SK-N-SH (cell line): ENCODE measurements around the gene RPAP3. TPM values are rescaled to one million over a fixed set of nuclear protein-coding genes. Genes with fewer than 3 reads are reported as not detected.

Experiments
- CTCF ChIA-PET: fragments of 300-600, 350-600 bp; formaldehyde crosslinking; extraction: SDS; loops from one replicate; lab custom pipeline; 2021; lab: Yijun Ruan, JAX
- POLR2A ChIA-PET: fragments of 350-600 bp; sonication (Branson Sonifier 250); formaldehyde crosslinking; extraction: SDS; loops from one replicate; lab custom pipeline; 2020; ENCODE audit warnings: antibody characterized with exemption, inconsistent platforms; lab: Yijun Ruan, JAX
- DNase-seq: peaks from one replicate; pipeline ENCODE4 v3.0.0; 2012
- H2AFZ ChIP-seq: fragments of 200-600 bp; sonication (generic); 2 replicates; pipeline ENCODE4 v1.8.1; 2016; ENCODE audit warnings: antibody characterized with exemption, mild to moderate bottlenecking, low read depth
- H3F3A ChIP-seq: fragments of 200-600 bp; sonication (generic); replicated peaks from 2 replicates; pipeline ENCODE3; 2016; ENCODE audit warnings: antibody characterized with exemption, mild to moderate bottlenecking; ENCODE audit not compliant: insufficient read depth
- H3K27ac ChIP-seq, 2 experiments: fragments of 200-500 bp in 1 of 2; fragments of 200-600 bp in 1 of 2; sonication (Bioruptor generic) in 1 of 2; sonication (generic), shearing (Covaris generic) in 1 of 2; 2 replicates each; pipeline versions ENCODE4 v1.5.1 to v1.6.1; 2014 to 2016; ENCODE audit warnings: low read depth in 2 of 2, inconsistent platforms in 1 of 2, low read length in 1 of 2, mild to moderate bottlenecking in 1 of 2, mixed read lengths in 1 of 2
- H3K27me3 ChIP-seq: fragments of 200-600 bp; sonication (generic), shearing (Covaris generic); 2 replicates; pipeline ENCODE4 v1.6.1; 2016; ENCODE audit warnings: mixed run types; ENCODE audit not compliant: insufficient read depth
- H3K36me3 ChIP-seq, 2 experiments: fragments of 200-500 bp in 1 of 2; fragments of 200-600 bp in 1 of 2; sonication (Bioruptor generic) in 1 of 2; sonication (generic) in 1 of 2; replicated peaks in 1 of 2; 2 replicates each; pipeline versions ENCODE3 to v1.5.1; 2014 to 2016; ENCODE audit warnings: low read length in 1 of 2, mild to moderate bottlenecking in 1 of 2; ENCODE audit not compliant: insufficient read depth in 2 of 2, control insufficient read depth in 1 of 2
- H3K4me1 ChIP-seq, 2 experiments: fragments of 200-500 bp in 1 of 2; fragments of 200-600 bp in 1 of 2; sonication (Bioruptor generic) in 1 of 2; sonication (generic), shearing (Covaris generic) in 1 of 2; 2 replicates each; pipeline versions ENCODE4 v1.5.1 to v1.6.1; 2014 to 2016; ENCODE audit warnings: low read depth in 1 of 2, low read length in 1 of 2, mixed run types in 1 of 2; ENCODE audit not compliant: insufficient read depth in 2 of 2, control insufficient read depth in 1 of 2
- H3K4me2 ChIP-seq: fragments of 200-600 bp; sonication (generic), shearing (Covaris generic); 2 replicates; pipeline ENCODE4 v1.6.1; 2017; ENCODE audit warnings: mixed run types
- H3K4me3 ChIP-seq, 2 experiments: fragments of 200-500 bp in 1 of 2; fragments of 200-600 bp in 1 of 2; sonication (Bioruptor generic) in 1 of 2; sonication (generic), shearing (Covaris generic) in 1 of 2; 2 replicates each; pipeline versions ENCODE4 v1.5.1 to v1.8.1; 2014 to 2016; ENCODE audit warnings: low read depth in 2 of 2, inconsistent platforms in 1 of 2, low read length in 1 of 2, mild to moderate bottlenecking in 1 of 2, mixed read lengths in 1 of 2, moderate library complexity in 1 of 2
- H3K79me2 ChIP-seq: fragments of 200-600 bp; sonication (generic); 2 replicates; pipeline ENCODE4 v1.8.1; 2017; ENCODE audit warnings: mild to moderate bottlenecking; ENCODE audit not compliant: insufficient read depth
- H3K9ac ChIP-seq: fragments of 200-600 bp; sonication (generic); 2 replicates; pipeline ENCODE4 v1.6.1; 2017; ENCODE audit warnings: mixed run types
- H3K9me2 ChIP-seq: fragments of 200-600 bp; sonication (generic); 2 replicates; pipeline ENCODE4 v1.6.1; 2017; ENCODE audit warnings: mixed run types
- H3K9me3 ChIP-seq: fragments of 200-600 bp; sonication (generic); 2 replicates; pipeline ENCODE4 v1.6.1; 2017; ENCODE audit warnings: mixed run types, mild to moderate bottlenecking, moderate library complexity
- H4K20me1 ChIP-seq: fragments of 200-600 bp; sonication (generic); 2 replicates; pipeline ENCODE4 v1.6.1; 2017; ENCODE audit warnings: mild to moderate bottlenecking, mixed run types; ENCODE audit not compliant: insufficient read depth
- CHD2 ChIP-seq: fragments of 150-350 bp; IDR thresholded peaks from 2 replicates; pipeline ENCODE4 v1.6.1; 2018; ENCODE audit warnings: low read length; ENCODE audit not compliant: partially characterized antibody
- ELF1 ChIP-seq: IDR thresholded peaks from 2 replicates; pipeline ENCODE4 v1.4.0; 2012
- EZH2phosphoT487 ChIP-seq: fragments of 200-600 bp; sonication (generic); IDR thresholded peaks from 2 replicates; pipeline ENCODE4 v1.6.1; 2017; ENCODE audit warnings: low read depth, mixed run types, mild to moderate bottlenecking, antibody characterized with exemption, moderate library complexity, borderline replicate concordance
- GABPA ChIP-seq: IDR thresholded peaks from 2 replicates; pipeline ENCODE4 v1.4.0; 2012; ENCODE audit warnings: low read depth, mild to moderate bottlenecking
- MEF2A ChIP-seq: IDR thresholded peaks from 2 replicates; pipeline ENCODE4 v1.4.0; 2012; ENCODE audit warnings: low read depth, borderline replicate concordance
- MXI1 ChIP-seq: IDR thresholded peaks from 2 replicates; pipeline ENCODE4 v1.6.1; 2012; ENCODE audit warnings: mild to moderate bottlenecking, low read depth, low read length, improper control_type of control experiment
- NRF1 ChIP-seq: IDR thresholded peaks from 2 replicates; pipeline ENCODE4 v1.6.1; 2012; ENCODE audit warnings: low read depth, mild to moderate bottlenecking, low read length
- RAD21 ChIP-seq: IDR thresholded peaks from 2 replicates; pipeline ENCODE4 v1.6.1; 2012; ENCODE audit warnings: mild to moderate bottlenecking, low read length
- RCOR1 ChIP-seq: fragments of 150-350 bp; IDR thresholded peaks from 2 replicates; pipeline ENCODE4 v1.6.1; 2017; ENCODE audit warnings: antibody characterized with exemption, low read length
- RFX5 ChIP-seq: IDR thresholded peaks from 2 replicates; pipeline ENCODE4 v1.6.1; 2012; ENCODE audit warnings: mild to moderate bottlenecking, improper control_type of control experiment, low read length
- SIN3A ChIP-seq: IDR thresholded peaks from 2 replicates; pipeline ENCODE4 v1.6.1; 2012; ENCODE audit warnings: low read depth, mild to moderate bottlenecking, low read length, moderate library complexity, borderline replicate concordance
- SMC3 ChIP-seq: IDR thresholded peaks from 2 replicates; pipeline ENCODE4 v1.6.1; 2012; ENCODE audit warnings: low read depth, low read length, improper control_type of control experiment
- TAF1 ChIP-seq: IDR thresholded peaks from 2 replicates; pipeline ENCODE4 v1.6.1; 2012; ENCODE audit warnings: low read depth, mild to moderate bottlenecking, low read length, moderate library complexity, borderline replicate concordance
- WGBS: methylation state at CpG from one replicate; pipeline ENCODE4 v1.1.6; 2017; ENCODE audit warnings: low lambda C conversion rate; 5-methylcytosine and 5-hydroxymethylcytosine counted together
- polyA plus RNA-seq, 3 experiments: library from polyadenylated mRNA; depleted of rRNA; stranded (reverse); fragments of >200 nt; gene quantifications; 2 replicates each; pipeline ENCODE4 v1.2.3, GENCODE V29; 2012
- TF ChIP-seq, protein P1 (sequence below): fragments of 200-600 bp; sonication (generic); IDR thresholded peaks from 2 replicates; pipeline ENCODE4 v1.6.1; 2017; ENCODE audit warnings: antibody characterized with exemption, mild to moderate bottlenecking, moderate library complexity
- TF ChIP-seq, protein P2 (sequence below): IDR thresholded peaks from 2 replicates; pipeline ENCODE4 v1.4.0; 2012; ENCODE audit warnings: low read depth, borderline replicate concordance
- TF ChIP-seq, protein P3 (sequence below): fragments of 150-350 bp; IDR thresholded peaks from 2 replicates; pipeline ENCODE4 v1.6.1; 2017; ENCODE audit warnings: antibody characterized with exemption, low read length, low read depth, borderline replicate concordance
- TF ChIP-seq, protein P4 (sequence below): fragments of 150-350 bp; IDR thresholded peaks from 2 replicates; pipeline ENCODE4 v1.6.1; 2016; ENCODE audit warnings: mild to moderate bottlenecking, low read depth, low read length
- TF ChIP-seq, protein P5 (sequence below): IDR thresholded peaks from 2 replicates; pipeline ENCODE4 v1.4.0; 2012; ENCODE audit warnings: low read depth

RPAP3 gene
- polyA plus RNA-seq, 1 of the 3 experiments (the other 2 are of a cell fraction): 6.7 TPM

DNA sequence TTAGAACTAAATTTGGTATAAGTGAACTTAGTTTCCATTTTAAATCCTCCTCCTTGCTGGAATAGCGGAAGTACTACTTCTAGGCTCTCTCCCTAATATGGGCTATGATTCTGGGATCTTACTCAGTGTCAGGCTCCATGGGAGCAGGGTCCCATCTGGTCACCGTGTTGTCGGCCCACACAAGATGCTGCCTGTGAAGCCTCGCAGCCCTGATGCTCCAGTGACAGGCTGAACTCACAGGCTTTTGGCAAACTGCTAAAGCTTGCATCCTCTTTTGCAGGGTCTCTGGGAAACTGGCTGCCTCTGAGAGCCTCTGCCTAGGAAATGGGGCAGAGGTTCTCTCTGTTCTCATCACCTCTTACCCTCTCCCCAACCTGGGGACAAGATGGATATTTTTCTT lies 88.4 kb downstream of the RPAP3 start:
- Histone ChIP-seq H3F3A (no peaks in the 10 kb centered on the region), H3K27me3 (no peaks in the 10 kb centered on the region), H3K9ac (no peak overlapping the region), H3K27ac (no peak overlapping the region), H3K4me2 (no peak overlapping the region), H3K36me3 (peaks cover 0 to 4% of the 10 kb centered on the region in 2 experiments), H3K79me2 (no peaks in the 10 kb centered on the region), H4K20me1 (no peaks in the 10 kb centered on the region), H3K4me3 (no peak overlapping the region), H3K9me3 (no peaks in the 10 kb centered on the region), H3K4me1 (peaks cover 0 to 3% of the 10 kb centered on the region in 2 experiments; a peak in 2 of 4 replicates), H3K9me2 (no peaks in the 10 kb centered on the region), H2AFZ (no peak overlapping the region)
- TF ChIP-seq, protein P1, sequence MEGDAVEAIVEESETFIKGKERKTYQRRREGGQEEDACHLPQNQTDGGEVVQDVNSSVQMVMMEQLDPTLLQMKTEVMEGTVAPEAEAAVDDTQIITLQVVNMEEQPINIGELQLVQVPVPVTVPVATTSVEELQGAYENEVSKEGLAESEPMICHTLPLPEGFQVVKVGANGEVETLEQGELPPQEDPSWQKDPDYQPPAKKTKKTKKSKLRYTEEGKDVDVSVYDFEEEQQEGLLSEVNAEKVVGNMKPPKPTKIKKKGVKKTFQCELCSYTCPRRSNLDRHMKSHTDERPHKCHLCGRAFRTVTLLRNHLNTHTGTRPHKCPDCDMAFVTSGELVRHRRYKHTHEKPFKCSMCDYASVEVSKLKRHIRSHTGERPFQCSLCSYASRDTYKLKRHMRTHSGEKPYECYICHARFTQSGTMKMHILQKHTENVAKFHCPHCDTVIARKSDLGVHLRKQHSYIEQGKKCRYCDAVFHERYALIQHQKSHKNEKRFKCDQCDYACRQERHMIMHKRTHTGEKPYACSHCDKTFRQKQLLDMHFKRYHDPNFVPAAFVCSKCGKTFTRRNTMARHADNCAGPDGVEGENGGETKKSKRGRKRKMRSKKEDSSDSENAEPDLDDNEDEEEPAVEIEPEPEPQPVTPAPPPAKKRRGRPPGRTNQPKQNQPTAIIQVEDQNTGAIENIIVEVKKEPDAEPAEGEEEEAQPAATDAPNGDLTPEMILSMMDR: no peak
- TF ChIP-seq TAF1 (no peak), RCOR1 (no peak), MEF2A (no peak), ELF1 (no peak), RAD21 (no peak), RFX5 (no peak), GABPA (no peak), EZH2phosphoT487 (no peak), NRF1 (no peak), SIN3A (no peak), SMC3 (no peak), CHD2 (no peak), MXI1 (no peak)
- TF ChIP-seq, protein P2, sequence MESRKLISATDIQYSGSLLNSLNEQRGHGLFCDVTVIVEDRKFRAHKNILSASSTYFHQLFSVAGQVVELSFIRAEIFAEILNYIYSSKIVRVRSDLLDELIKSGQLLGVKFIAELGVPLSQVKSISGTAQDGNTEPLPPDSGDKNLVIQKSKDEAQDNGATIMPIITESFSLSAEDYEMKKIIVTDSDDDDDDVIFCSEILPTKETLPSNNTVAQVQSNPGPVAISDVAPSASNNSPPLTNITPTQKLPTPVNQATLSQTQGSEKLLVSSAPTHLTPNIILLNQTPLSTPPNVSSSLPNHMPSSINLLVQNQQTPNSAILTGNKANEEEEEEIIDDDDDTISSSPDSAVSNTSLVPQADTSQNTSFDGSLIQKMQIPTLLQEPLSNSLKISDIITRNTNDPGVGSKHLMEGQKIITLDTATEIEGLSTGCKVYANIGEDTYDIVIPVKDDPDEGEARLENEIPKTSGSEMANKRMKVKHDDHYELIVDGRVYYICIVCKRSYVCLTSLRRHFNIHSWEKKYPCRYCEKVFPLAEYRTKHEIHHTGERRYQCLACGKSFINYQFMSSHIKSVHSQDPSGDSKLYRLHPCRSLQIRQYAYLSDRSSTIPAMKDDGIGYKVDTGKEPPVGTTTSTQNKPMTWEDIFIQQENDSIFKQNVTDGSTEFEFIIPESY: no peak
- TF ChIP-seq, protein P3, sequence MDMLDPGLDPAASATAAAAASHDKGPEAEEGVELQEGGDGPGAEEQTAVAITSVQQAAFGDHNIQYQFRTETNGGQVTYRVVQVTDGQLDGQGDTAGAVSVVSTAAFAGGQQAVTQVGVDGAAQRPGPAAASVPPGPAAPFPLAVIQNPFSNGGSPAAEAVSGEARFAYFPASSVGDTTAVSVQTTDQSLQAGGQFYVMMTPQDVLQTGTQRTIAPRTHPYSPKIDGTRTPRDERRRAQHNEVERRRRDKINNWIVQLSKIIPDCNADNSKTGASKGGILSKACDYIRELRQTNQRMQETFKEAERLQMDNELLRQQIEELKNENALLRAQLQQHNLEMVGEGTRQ: no peak
- TF ChIP-seq, protein P4, sequence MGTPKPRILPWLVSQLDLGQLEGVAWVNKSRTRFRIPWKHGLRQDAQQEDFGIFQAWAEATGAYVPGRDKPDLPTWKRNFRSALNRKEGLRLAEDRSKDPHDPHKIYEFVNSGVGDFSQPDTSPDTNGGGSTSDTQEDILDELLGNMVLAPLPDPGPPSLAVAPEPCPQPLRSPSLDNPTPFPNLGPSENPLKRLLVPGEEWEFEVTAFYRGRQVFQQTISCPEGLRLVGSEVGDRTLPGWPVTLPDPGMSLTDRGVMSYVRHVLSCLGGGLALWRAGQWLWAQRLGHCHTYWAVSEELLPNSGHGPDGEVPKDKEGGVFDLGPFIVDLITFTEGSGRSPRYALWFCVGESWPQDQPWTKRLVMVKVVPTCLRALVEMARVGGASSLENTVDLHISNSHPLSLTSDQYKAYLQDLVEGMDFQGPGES: no peak
- TF ChIP-seq, protein P5, sequence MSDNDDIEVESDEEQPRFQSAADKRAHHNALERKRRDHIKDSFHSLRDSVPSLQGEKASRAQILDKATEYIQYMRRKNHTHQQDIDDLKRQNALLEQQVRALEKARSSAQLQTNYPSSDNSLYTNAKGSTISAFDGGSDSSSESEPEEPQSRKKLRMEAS: no peak
- CTCF ChIA-PET: no interaction called here
- POLR2A ChIA-PET: no interaction called here
- no peak for DNase-seq
- WGBS: 100% methylated on average over 3 of the region's 4 CpGs
